ENCODE data around the gene SLAMF8.

SLAMF8 gene

DNA sequence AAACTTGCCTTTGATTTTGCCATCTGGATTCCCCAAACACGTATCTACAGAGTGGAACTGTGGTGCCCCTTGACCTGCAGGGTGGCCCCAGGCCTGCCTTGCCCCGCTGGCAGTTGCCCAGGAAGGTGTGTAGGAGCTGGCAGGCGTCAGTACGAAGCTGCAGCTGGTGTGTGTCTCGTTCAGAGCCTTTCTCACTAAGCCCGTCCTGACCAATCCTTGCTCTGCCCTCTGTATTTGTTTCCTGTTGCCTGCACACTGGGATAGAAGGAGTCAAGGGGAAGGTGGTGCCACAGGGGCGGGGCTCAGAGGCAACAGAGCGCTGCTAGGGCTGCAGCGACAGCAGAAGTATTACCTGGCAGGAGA, 41.0 kb downstream of the SLAMF8 start:
- no peak for TF ChIP-seq POLR2AphosphoS5 (IDR thresholded peaks at IDR 0.05; ENCODE audit: low read depth)
- TF ChIP-seq, protein P1, sequence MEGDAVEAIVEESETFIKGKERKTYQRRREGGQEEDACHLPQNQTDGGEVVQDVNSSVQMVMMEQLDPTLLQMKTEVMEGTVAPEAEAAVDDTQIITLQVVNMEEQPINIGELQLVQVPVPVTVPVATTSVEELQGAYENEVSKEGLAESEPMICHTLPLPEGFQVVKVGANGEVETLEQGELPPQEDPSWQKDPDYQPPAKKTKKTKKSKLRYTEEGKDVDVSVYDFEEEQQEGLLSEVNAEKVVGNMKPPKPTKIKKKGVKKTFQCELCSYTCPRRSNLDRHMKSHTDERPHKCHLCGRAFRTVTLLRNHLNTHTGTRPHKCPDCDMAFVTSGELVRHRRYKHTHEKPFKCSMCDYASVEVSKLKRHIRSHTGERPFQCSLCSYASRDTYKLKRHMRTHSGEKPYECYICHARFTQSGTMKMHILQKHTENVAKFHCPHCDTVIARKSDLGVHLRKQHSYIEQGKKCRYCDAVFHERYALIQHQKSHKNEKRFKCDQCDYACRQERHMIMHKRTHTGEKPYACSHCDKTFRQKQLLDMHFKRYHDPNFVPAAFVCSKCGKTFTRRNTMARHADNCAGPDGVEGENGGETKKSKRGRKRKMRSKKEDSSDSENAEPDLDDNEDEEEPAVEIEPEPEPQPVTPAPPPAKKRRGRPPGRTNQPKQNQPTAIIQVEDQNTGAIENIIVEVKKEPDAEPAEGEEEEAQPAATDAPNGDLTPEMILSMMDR (IDR thresholded peaks at IDR 0.05; ENCODE audit: insufficient read depth, low read length): no peak
- TF ChIP-seq, protein P2, sequence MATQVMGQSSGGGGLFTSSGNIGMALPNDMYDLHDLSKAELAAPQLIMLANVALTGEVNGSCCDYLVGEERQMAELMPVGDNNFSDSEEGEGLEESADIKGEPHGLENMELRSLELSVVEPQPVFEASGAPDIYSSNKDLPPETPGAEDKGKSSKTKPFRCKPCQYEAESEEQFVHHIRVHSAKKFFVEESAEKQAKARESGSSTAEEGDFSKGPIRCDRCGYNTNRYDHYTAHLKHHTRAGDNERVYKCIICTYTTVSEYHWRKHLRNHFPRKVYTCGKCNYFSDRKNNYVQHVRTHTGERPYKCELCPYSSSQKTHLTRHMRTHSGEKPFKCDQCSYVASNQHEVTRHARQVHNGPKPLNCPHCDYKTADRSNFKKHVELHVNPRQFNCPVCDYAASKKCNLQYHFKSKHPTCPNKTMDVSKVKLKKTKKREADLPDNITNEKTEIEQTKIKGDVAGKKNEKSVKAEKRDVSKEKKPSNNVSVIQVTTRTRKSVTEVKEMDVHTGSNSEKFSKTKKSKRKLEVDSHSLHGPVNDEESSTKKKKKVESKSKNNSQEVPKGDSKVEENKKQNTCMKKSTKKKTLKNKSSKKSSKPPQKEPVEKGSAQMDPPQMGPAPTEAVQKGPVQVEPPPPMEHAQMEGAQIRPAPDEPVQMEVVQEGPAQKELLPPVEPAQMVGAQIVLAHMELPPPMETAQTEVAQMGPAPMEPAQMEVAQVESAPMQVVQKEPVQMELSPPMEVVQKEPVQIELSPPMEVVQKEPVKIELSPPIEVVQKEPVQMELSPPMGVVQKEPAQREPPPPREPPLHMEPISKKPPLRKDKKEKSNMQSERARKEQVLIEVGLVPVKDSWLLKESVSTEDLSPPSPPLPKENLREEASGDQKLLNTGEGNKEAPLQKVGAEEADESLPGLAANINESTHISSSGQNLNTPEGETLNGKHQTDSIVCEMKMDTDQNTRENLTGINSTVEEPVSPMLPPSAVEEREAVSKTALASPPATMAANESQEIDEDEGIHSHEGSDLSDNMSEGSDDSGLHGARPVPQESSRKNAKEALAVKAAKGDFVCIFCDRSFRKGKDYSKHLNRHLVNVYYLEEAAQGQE (IDR thresholded peaks at IDR 0.05; ENCODE audit: insufficient replicate concordance, low read depth): no peak
- TF ChIP-seq GABPA (IDR thresholded peaks at IDR 0.05; ENCODE audit: low read depth): no peak
- TF ChIP-seq SPI1 (IDR thresholded peaks at IDR 0.05; ENCODE audit: borderline replicate concordance, low read depth): no peak
- DNase-seq (ENCODE audit: low read depth in 1 of 2, low spot score in 1 of 2): no peak
- H3K27me3 ChIP-seq (ENCODE audit: insufficient read depth, poor library complexity, severe bottlenecking): no peaks in the 10 kb centered on the region
- no peak overlapping the region for H3K27ac ChIP-seq (replicated peaks)
- H3K4me3 ChIP-seq (replicated peaks; ENCODE audit: insufficient read depth, low read length): no peak overlapping the region

DNA sequence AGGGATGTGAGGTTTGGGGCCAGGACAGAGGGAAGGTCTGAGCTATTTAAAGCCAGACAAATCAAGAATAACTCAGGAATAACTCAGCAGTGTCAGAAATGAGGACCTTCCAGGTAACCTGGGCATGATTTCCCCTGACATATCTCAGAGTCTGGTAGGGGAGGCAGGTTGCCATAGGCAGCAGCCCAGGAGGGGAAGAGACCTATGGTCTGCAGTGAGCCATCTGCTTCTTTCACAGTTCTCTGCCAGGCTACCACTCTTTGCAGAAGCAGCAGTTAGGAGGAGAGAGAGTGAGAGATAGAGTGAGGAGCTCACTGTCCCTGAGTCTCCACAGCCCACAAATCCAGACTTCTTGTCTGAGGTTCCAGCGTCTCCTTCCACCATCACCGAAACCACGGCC, 42.1 kb downstream of the SLAMF8 start:
- no peak for DNase-seq (ENCODE audit: low read depth in 1 of 2, low spot score in 1 of 2)
- H3K27me3 ChIP-seq (ENCODE audit: insufficient read depth, poor library complexity, severe bottlenecking): no peaks in the 10 kb centered on the region
- H3K27ac ChIP-seq (replicated peaks): no peak overlapping the region
- TF ChIP-seq, protein P1 (IDR thresholded peaks at IDR 0.05; ENCODE audit: insufficient read depth, low read length): no peak
- no peak for TF ChIP-seq GABPA (IDR thresholded peaks at IDR 0.05; ENCODE audit: low read depth)
- no peak for TF ChIP-seq SPI1 (IDR thresholded peaks at IDR 0.05; ENCODE audit: borderline replicate concordance, low read depth)
- no peak for TF ChIP-seq POLR2AphosphoS5 (IDR thresholded peaks at IDR 0.05; ENCODE audit: low read depth)
- TF ChIP-seq, protein P2 (IDR thresholded peaks at IDR 0.05; ENCODE audit: insufficient replicate concordance, low read depth): no peak
- H3K4me3 ChIP-seq (replicated peaks; ENCODE audit: insufficient read depth, low read length): no peak overlapping the region

DNA sequence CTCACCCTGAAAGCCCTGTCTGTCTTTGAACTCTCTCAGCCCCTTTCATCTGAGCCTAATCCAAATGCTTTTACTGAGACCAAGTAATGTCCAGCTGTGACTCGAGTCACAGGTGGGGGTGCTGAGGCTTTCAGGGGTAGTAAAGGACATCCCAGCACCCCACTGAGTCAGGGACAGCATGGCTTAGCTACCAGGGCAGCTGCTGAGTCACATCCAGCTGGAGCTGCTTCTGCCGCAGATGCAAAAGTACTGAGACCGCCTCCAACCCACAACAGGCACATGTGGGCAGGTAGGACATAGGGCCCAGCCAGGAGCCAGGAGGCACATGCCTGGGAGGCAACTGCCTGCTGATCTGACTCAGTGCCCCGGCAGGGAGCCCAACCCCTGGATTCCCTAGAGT, 42.5 kb downstream of the SLAMF8 start:
- no peaks in the 10 kb centered on the region for H3K27me3 ChIP-seq (ENCODE audit: insufficient read depth, poor library complexity, severe bottlenecking)
- H3K4me3 ChIP-seq (replicated peaks; ENCODE audit: insufficient read depth, low read length): no peak overlapping the region
- no peak for DNase-seq (ENCODE audit: low read depth in 1 of 2, low spot score in 1 of 2)
- no peak overlapping the region for H3K27ac ChIP-seq (replicated peaks)
- TF ChIP-seq, protein P2 (IDR thresholded peaks at IDR 0.05; ENCODE audit: insufficient replicate concordance, low read depth): no peak
- TF ChIP-seq GABPA (IDR thresholded peaks at IDR 0.05; ENCODE audit: low read depth) (no peak), SPI1 (IDR thresholded peaks at IDR 0.05; ENCODE audit: borderline replicate concordance, low read depth) (no peak), POLR2AphosphoS5 (IDR thresholded peaks at IDR 0.05; ENCODE audit: low read depth) (no peak)
- TF ChIP-seq, protein P1 (IDR thresholded peaks at IDR 0.05; ENCODE audit: insufficient read depth, low read length): no peak

Measured in HL-60 (cell line).